ENCODE results near the gene FERMT3. TPM values are rescaled to one million over a fixed set of nuclear protein-coding genes. Genes with fewer than 3 reads are reported as not detected.

FERMT3 gene
- polyA plus RNA-seq, 4 donors, result 11.4 to 32.2 (median 23.5) TPM

GRCh38 chr11:64198511-64198910, 8.0 kb upstream of the FERMT3 start:
- H3K27me3 ChIP-seq (ENCODE audit: control insufficient read depth in 3 of 3, insufficient read depth in 3 of 3, low read length in 3 of 3), result no peaks in the 10 kb centered on the region
- FAIRE-seq (no peak), DNase-seq (no peak)
- H3K4me1 ChIP-seq (ENCODE audit: control insufficient read depth in 3 of 3, insufficient read depth in 2 of 3, low read depth in 1 of 3, low read length in 2 of 3), result no peaks in the 10 kb centered on the region
- H3K36me3 ChIP-seq (ENCODE audit: control insufficient read depth in 3 of 3, insufficient read depth in 2 of 3, low read depth in 1 of 3, low read length in 3 of 3), result peaks cover 23 to 89% (median 34%) of the 10 kb centered on the region in 3 donors
- H3K4me3 ChIP-seq (ENCODE audit: low read depth in 1 of 3, low read length in 3 of 3), result no peak overlapping the region
- no peaks in the 10 kb centered on the region for H3K9me3 ChIP-seq (ENCODE audit: control insufficient read depth in 2 of 2, insufficient read depth in 1 of 2, low read depth in 1 of 2, low read length in 1 of 2)
- 87 to 97% (median 96%) methylated on average over 2 of the region's 2 CpGs for WGBS, 3 donors
- no peak overlapping the region for H3K27ac ChIP-seq (ENCODE audit: low read depth in 1 of 3, low read length in 2 of 3)

GRCh38 chr11:64201543-64201942, 5.0 kb upstream of the FERMT3 start:
- no peak for DNase-seq
- WGBS, 3 donors, result 73 to 82% (median 79%) methylated on average over 3 of the region's 3 CpGs
- no peak for FAIRE-seq
- no peaks in the 10 kb centered on the region for H3K27me3 ChIP-seq (ENCODE audit: control insufficient read depth in 3 of 3, insufficient read depth in 3 of 3, low read length in 3 of 3)
- H3K4me1 ChIP-seq (ENCODE audit: control insufficient read depth in 3 of 3, insufficient read depth in 2 of 3, low read depth in 1 of 3, low read length in 2 of 3), result peaks cover 0 to 22% (median 0%) of the 10 kb centered on the region in 3 donors
- H3K9me3 ChIP-seq (ENCODE audit: control insufficient read depth in 2 of 2, insufficient read depth in 1 of 2, low read depth in 1 of 2, low read length in 1 of 2), result no peaks in the 10 kb centered on the region
- H3K27ac ChIP-seq (ENCODE audit: low read depth in 1 of 3, low read length in 2 of 3), result no peak overlapping the region
- peaks cover 11 to 91% (median 26%) of the 10 kb centered on the region in 3 donors for H3K36me3 ChIP-seq (ENCODE audit: control insufficient read depth in 3 of 3, insufficient read depth in 2 of 3, low read depth in 1 of 3, low read length in 3 of 3)
- no peak overlapping the region for H3K4me3 ChIP-seq (ENCODE audit: low read depth in 1 of 3, low read length in 3 of 3)

GRCh38 chr11:64202992-64203391, 3.5 kb upstream of the FERMT3 start:
- 96 to 98% (median 96%) methylated on average over 9 of the region's 9 CpGs for WGBS, 3 donors
- no peak for FAIRE-seq
- H3K36me3 ChIP-seq (ENCODE audit: control insufficient read depth in 3 of 3, insufficient read depth in 2 of 3, low read depth in 1 of 3, low read length in 3 of 3), result peaks cover 5 to 93% (median 18%) of the 10 kb centered on the region in 3 donors

GRCh38 chr11:64203421-64204079, 3.0 kb upstream of the FERMT3 start:
- peaks cover 5 to 93% (median 15%) of the 10 kb centered on the region in 3 donors for H3K36me3 ChIP-seq (ENCODE audit: control insufficient read depth in 3 of 3, insufficient read depth in 2 of 3, low read depth in 1 of 3, low read length in 3 of 3)

More at GRCh38 chr11:64202992-64203391, 3.5 kb upstream of the FERMT3 start:
- Histone ChIP-seq H3K4me3 (ENCODE audit: low read depth in 1 of 3, low read length in 3 of 3) (no peak overlapping the region), H3K9me3 (ENCODE audit: control insufficient read depth in 2 of 2, insufficient read depth in 1 of 2, low read depth in 1 of 2, low read length in 1 of 2) (no peaks in the 10 kb centered on the region), H3K27ac (ENCODE audit: low read depth in 1 of 3, low read length in 2 of 3) (no peak overlapping the region), H3K4me1 (ENCODE audit: control insufficient read depth in 3 of 3, insufficient read depth in 2 of 3, low read depth in 1 of 3, low read length in 2 of 3) (peaks cover 0 to 35% (median 0%) of the 10 kb centered on the region in 3 donors), H3K27me3 (ENCODE audit: control insufficient read depth in 3 of 3, insufficient read depth in 3 of 3, low read length in 3 of 3) (no peaks in the 10 kb centered on the region)
- DNase-seq, result no peak

GRCh38 chr11:64204080-64204440, 2.5 kb upstream of the FERMT3 start:
- H3K36me3 ChIP-seq (ENCODE audit: control insufficient read depth in 3 of 3, insufficient read depth in 2 of 3, low read depth in 1 of 3, low read length in 3 of 3), result peaks cover 5 to 94% (median 15%) of the 10 kb centered on the region in 3 donors
- DNase-seq (no peak), FAIRE-seq (no peak)
- H3K27me3 ChIP-seq (ENCODE audit: control insufficient read depth in 3 of 3, insufficient read depth in 3 of 3, low read length in 3 of 3), result no peaks in the 10 kb centered on the region
- no peak overlapping the region for H3K27ac ChIP-seq (ENCODE audit: low read depth in 1 of 3, low read length in 2 of 3)
- 81 to 83% (median 81%) methylated on average over 14 to 16 of the region's 16 CpGs for WGBS, 3 donors
- no peaks in the 10 kb centered on the region for H3K9me3 ChIP-seq (ENCODE audit: control insufficient read depth in 2 of 2, insufficient read depth in 1 of 2, low read depth in 1 of 2, low read length in 1 of 2)
- H3K4me1 ChIP-seq (ENCODE audit: control insufficient read depth in 3 of 3, insufficient read depth in 2 of 3, low read depth in 1 of 3, low read length in 2 of 3), result peaks cover 0 to 38% (median 0%) of the 10 kb centered on the region in 3 donors
- no peak overlapping the region for H3K4me3 ChIP-seq (ENCODE audit: low read depth in 1 of 3, low read length in 3 of 3)

More at GRCh38 chr11:64203421-64204079, 3.0 kb upstream of the FERMT3 start:
- Histone ChIP-seq H3K27me3 (ENCODE audit: control insufficient read depth in 3 of 3, insufficient read depth in 3 of 3, low read length in 3 of 3) (no peaks in the 10 kb centered on the region), H3K27ac (ENCODE audit: low read depth in 1 of 3, low read length in 2 of 3) (no peak overlapping the region), H3K4me1 (ENCODE audit: control insufficient read depth in 3 of 3, insufficient read depth in 2 of 3, low read depth in 1 of 3, low read length in 2 of 3) (peaks cover 0 to 38% (median 0%) of the 10 kb centered on the region in 3 donors), H3K4me3 (ENCODE audit: low read depth in 1 of 3, low read length in 3 of 3) (no peak overlapping the region), H3K9me3 (ENCODE audit: control insufficient read depth in 2 of 2, insufficient read depth in 1 of 2, low read depth in 1 of 2, low read length in 1 of 2) (no peaks in the 10 kb centered on the region)
- no peak for DNase-seq
- WGBS, 3 donors, result 90 to 92% (median 91%) methylated on average over 27 of the region's 27 CpGs
- FAIRE-seq, result no peak

- Histone ChIP-seq H3K4me1 (ENCODE audit: control insufficient read depth in 3 of 3, insufficient read depth in 2 of 3, low read depth in 1 of 3, low read length in 2 of 3) (peaks cover 0 to 38% (median 0%) of the 10 kb centered on the region in 3 donors), H3K9me3 (ENCODE audit: control insufficient read depth in 2 of 2, insufficient read depth in 1 of 2, low read depth in 1 of 2, low read length in 1 of 2) (no peaks in the 10 kb centered on the region), H3K27me3 (ENCODE audit: control insufficient read depth in 3 of 3, insufficient read depth in 3 of 3, low read length in 3 of 3) (no peaks in the 10 kb centered on the region), H3K36me3 (ENCODE audit: control insufficient read depth in 3 of 3, insufficient read depth in 2 of 3, low read depth in 1 of 3, low read length in 3 of 3) (peaks cover 5 to 95% (median 15%) of the 10 kb centered on the region in 3 donors), H3K4me3 (ENCODE audit: low read depth in 1 of 3, low read length in 3 of 3) (no peak overlapping the region), H3K27ac (ENCODE audit: low read depth in 1 of 3, low read length in 2 of 3) (peak overlapping the region in 1 of 3 donors; percentile 4)
- DNase-seq (peak; percentile 92 to 93), FAIRE-seq (no peak)
- WGBS, 3 donors, result 16 to 34% (median 27%) methylated on average over 7 of the region's 7 CpGs
These were observed 2.0 kb upstream of the FERMT3 start for GRCh38 chr11:64204464-64204989.

GRCh38 chr11:64207256-64208085, 950 bp downstream of the FERMT3 start:
- peaks cover 0 to 38% (median 0%) of the 10 kb centered on the region in 3 donors for H3K4me1 ChIP-seq (ENCODE audit: control insufficient read depth in 3 of 3, insufficient read depth in 2 of 3, low read depth in 1 of 3, low read length in 2 of 3)
- DNase-seq (peak; percentile 50 to 54), FAIRE-seq (no peak)
- no peaks in the 10 kb centered on the region for H3K9me3 ChIP-seq (ENCODE audit: control insufficient read depth in 2 of 2, insufficient read depth in 1 of 2, low read depth in 1 of 2, low read length in 1 of 2)
- H3K27me3 ChIP-seq (ENCODE audit: control insufficient read depth in 3 of 3, insufficient read depth in 3 of 3, low read length in 3 of 3), result no peaks in the 10 kb centered on the region
- H3K4me3 ChIP-seq (ENCODE audit: low read depth in 1 of 3, low read length in 3 of 3), result peak overlapping the region; percentile 43 to 61 (median 51)
- peaks cover 2 to 96% (median 8%) of the 10 kb centered on the region in 3 donors for H3K36me3 ChIP-seq (ENCODE audit: control insufficient read depth in 3 of 3, insufficient read depth in 2 of 3, low read depth in 1 of 3, low read length in 3 of 3)
- peak overlapping the region; percentile 71 to 82 (median 82) for H3K27ac ChIP-seq (ENCODE audit: low read depth in 1 of 3, low read length in 2 of 3)
- 40 to 71% (median 60%) methylated on average over 25 to 30 of the region's 30 CpGs for WGBS, 3 donors

- DNase-seq (no peak), FAIRE-seq (no peak)
- H3K36me3 ChIP-seq (ENCODE audit: control insufficient read depth in 3 of 3, insufficient read depth in 2 of 3, low read depth in 1 of 3, low read length in 3 of 3), result peaks cover 2 to 90% (median 5%) of the 10 kb centered on the region in 3 donors
- H3K4me3 ChIP-seq (ENCODE audit: low read depth in 1 of 3, low read length in 3 of 3), result peak overlapping the region in 1 of 3 donors; percentile 12
- peaks cover 0 to 38% (median 0%) of the 10 kb centered on the region in 3 donors for H3K4me1 ChIP-seq (ENCODE audit: control insufficient read depth in 3 of 3, insufficient read depth in 2 of 3, low read depth in 1 of 3, low read length in 2 of 3)
- peak overlapping the region; percentile 27 to 82 (median 71) for H3K27ac ChIP-seq (ENCODE audit: low read depth in 1 of 3, low read length in 2 of 3)
- 74 to 89% (median 74%) methylated on average over 23 of the region's 23 CpGs for WGBS, 3 donors
- no peaks in the 10 kb centered on the region for H3K9me3 ChIP-seq (ENCODE audit: control insufficient read depth in 2 of 2, insufficient read depth in 1 of 2, low read depth in 1 of 2, low read length in 1 of 2)
- H3K27me3 ChIP-seq (ENCODE audit: control insufficient read depth in 3 of 3, insufficient read depth in 3 of 3, low read length in 3 of 3), result no peaks in the 10 kb centered on the region
These were observed 1.7 kb downstream of the FERMT3 start for GRCh38 chr11:64208086-64208795.
